Measurements from ENCODE around the gene HSPA2.

HSPA2 gene

GRCh38 chr14:64518229-64518628, 22.3 kb upstream of the HSPA2 start:
- Histone ChIP-seq H2AFZ (ENCODE audit: low read depth) (no peak overlapping the region), H3K9ac (peak overlapping the region; percentile 32; the same call in 1 of the 2 replicates), H4K20me1 (ENCODE audit: insufficient read depth) (no peaks in the 10 kb centered on the region), H3K79me2 (ENCODE audit: insufficient read depth, low read depth) (peaks cover 84% of the 10 kb centered on the region), H3K36me3 (ENCODE audit: insufficient read depth) (no peaks in the 10 kb centered on the region; the same call in 1 of the 2 replicates), H3K27ac (peak overlapping the region; percentile 91), H3K4me3 (IDR thresholded peaks at IDR 0.05; ENCODE audit: insufficient read depth, low read depth, low read length) (no peak overlapping the region), H3K4me2 (peak overlapping the region; percentile 72), H3K27me3 (ENCODE audit: insufficient read depth, low read depth) (no peaks in the 10 kb centered on the region), H3K4me1 (ENCODE audit: low read depth, poor library complexity, severe bottlenecking) (peaks cover 85% of the 10 kb centered on the region)
- TF ChIP-seq, protein P1, sequence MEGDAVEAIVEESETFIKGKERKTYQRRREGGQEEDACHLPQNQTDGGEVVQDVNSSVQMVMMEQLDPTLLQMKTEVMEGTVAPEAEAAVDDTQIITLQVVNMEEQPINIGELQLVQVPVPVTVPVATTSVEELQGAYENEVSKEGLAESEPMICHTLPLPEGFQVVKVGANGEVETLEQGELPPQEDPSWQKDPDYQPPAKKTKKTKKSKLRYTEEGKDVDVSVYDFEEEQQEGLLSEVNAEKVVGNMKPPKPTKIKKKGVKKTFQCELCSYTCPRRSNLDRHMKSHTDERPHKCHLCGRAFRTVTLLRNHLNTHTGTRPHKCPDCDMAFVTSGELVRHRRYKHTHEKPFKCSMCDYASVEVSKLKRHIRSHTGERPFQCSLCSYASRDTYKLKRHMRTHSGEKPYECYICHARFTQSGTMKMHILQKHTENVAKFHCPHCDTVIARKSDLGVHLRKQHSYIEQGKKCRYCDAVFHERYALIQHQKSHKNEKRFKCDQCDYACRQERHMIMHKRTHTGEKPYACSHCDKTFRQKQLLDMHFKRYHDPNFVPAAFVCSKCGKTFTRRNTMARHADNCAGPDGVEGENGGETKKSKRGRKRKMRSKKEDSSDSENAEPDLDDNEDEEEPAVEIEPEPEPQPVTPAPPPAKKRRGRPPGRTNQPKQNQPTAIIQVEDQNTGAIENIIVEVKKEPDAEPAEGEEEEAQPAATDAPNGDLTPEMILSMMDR (conservative IDR thresholded peaks at IDR 0.05; ENCODE audit: low read depth, low read length), result no peak

- Histone ChIP-seq H2AFZ (ENCODE audit: low read depth) (no peak overlapping the region), H3K27me3 (ENCODE audit: insufficient read depth, low read depth) (no peaks in the 10 kb centered on the region), H3K4me3 (IDR thresholded peaks at IDR 0.05; ENCODE audit: insufficient read depth, low read depth, low read length) (no peak overlapping the region), H3K9ac (peak overlapping the region; percentile 31; the same call in 1 of the 2 replicates), H3K79me2 (ENCODE audit: insufficient read depth, low read depth) (peaks cover 79% of the 10 kb centered on the region), H3K4me1 (ENCODE audit: low read depth, poor library complexity, severe bottlenecking) (peaks cover 95% of the 10 kb centered on the region), H3K36me3 (ENCODE audit: insufficient read depth) (no peaks in the 10 kb centered on the region; the same call in 1 of the 2 replicates), H3K4me2 (peak overlapping the region; percentile 81), H3K27ac (peak overlapping the region; percentile 88), H4K20me1 (ENCODE audit: insufficient read depth) (no peaks in the 10 kb centered on the region)
- TF ChIP-seq, protein P1 (conservative IDR thresholded peaks at IDR 0.05; ENCODE audit: low read depth, low read length), result no peak
Measured at GRCh38 chr14:64520699-64521098, 19.8 kb upstream of the HSPA2 start.

DNA sequence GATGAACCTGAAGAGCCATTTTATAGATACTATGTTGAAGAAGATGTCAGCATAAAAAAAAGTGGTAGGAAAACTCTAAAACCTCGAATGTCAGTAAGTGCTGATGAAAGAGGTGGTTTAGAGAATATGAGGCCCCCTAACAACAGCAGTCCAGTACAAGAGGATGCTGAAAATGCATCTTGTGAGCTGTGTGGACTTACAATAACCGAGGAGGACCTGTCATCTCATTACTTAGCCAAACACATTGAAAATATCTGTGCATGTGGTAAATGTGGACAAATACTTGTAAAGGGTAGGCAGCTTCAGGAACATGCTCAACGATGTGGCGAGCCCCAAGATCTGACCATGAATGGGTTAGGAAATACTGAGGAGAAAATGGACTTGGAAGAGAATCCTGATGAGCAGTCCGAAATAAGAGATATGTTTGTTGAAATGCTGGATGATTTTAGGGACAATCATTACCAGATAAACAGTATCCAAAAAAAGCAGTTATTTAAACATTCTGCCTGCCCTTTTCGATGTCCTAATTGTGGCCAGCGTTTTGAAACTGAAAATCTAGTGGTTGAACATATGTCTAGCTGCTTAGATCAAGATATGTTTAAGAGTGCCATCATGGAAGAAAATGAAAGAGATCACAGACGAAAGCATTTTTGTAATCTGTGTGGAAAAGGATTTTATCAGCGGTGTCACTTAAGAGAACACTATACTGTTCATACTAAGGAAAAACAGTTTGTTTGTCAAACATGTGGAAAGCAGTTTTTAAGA, 17.8 kb upstream of the HSPA2 start:
- no peaks in the 10 kb centered on the region for H4K20me1 ChIP-seq (ENCODE audit: insufficient read depth)
- H3K27me3 ChIP-seq (ENCODE audit: insufficient read depth, low read depth), result no peaks in the 10 kb centered on the region
- H3K9ac ChIP-seq, result peak overlapping the region; percentile 56
- no peaks in the 10 kb centered on the region for H3K36me3 ChIP-seq (ENCODE audit: insufficient read depth)
- H2AFZ ChIP-seq (ENCODE audit: low read depth), result no peak overlapping the region
- peak overlapping the region; percentile 88 for H3K27ac ChIP-seq
- no peak overlapping the region for H3K4me3 ChIP-seq (IDR thresholded peaks at IDR 0.05; ENCODE audit: insufficient read depth, low read depth, low read length)
- H3K4me1 ChIP-seq (ENCODE audit: low read depth, poor library complexity, severe bottlenecking), result peaks cover 82% of the 10 kb centered on the region
- TF ChIP-seq, protein P1 (conservative IDR thresholded peaks at IDR 0.05; ENCODE audit: low read depth, low read length), result no peak
- peaks cover 62% of the 10 kb centered on the region for H3K79me2 ChIP-seq (ENCODE audit: insufficient read depth, low read depth)
- peak overlapping the region; percentile 81 for H3K4me2 ChIP-seq

DNA sequence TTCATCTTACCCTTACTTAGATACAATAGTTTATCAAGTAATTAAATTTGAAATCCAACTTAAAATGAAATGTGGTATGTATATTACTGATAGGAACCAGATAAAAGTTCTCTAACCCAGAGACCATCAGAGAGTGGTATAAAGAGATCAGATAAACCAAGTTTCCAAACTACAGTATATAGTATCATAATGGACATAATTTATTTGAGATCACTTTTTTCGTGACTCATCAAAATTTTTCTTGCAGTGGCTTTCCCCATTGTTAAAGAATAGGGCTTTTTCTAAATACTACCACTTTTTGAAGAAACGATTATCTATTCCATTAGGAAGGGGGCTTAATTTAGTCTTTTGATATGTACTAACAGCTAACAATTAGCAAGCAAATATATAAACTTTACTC, 15.2 kb upstream of the HSPA2 start:
- Histone ChIP-seq H4K20me1 (ENCODE audit: insufficient read depth) (no peaks in the 10 kb centered on the region), H3K9ac (no peak overlapping the region), H3K79me2 (ENCODE audit: insufficient read depth, low read depth) (peaks cover 37% of the 10 kb centered on the region), H3K36me3 (ENCODE audit: insufficient read depth) (no peaks in the 10 kb centered on the region), H3K27ac (no peak overlapping the region), H3K27me3 (ENCODE audit: insufficient read depth, low read depth) (no peaks in the 10 kb centered on the region), H3K4me1 (ENCODE audit: low read depth, poor library complexity, severe bottlenecking) (peaks cover 56% of the 10 kb centered on the region), H3K4me2 (no peak overlapping the region), H2AFZ (ENCODE audit: low read depth) (no peak overlapping the region), H3K4me3 (IDR thresholded peaks at IDR 0.05; ENCODE audit: insufficient read depth, low read depth, low read length) (no peak overlapping the region)
- TF ChIP-seq, protein P1 (conservative IDR thresholded peaks at IDR 0.05; ENCODE audit: low read depth, low read length), result no peak

Data from KMS-11 (cell line).